GM12865 (cell line): ENCODE results near the gene RIPOR3.
"Not testable (repeated sequence)": the region's sequence is repeated elsewhere in the genome, so short reads cannot be mapped to it uniquely, and the experiment has no call there.

Experiments used
- DNase-seq: peaks from one replicate; pipeline ENCODE4 v3.0.0; 2010; ENCODE audit warnings: low read depth
- H3K4me3 ChIP-seq: 2 replicates; pipeline ENCODE4 v1.5.1; 2011; ENCODE audit warnings: mild to moderate bottlenecking, low read depth, low read length, control low read depth
- CTCF ChIP-seq: IDR thresholded peaks from 2 replicates; pipeline ENCODE4 v1.5.1; 2011; ENCODE audit warnings: low read length, control low read depth, low read depth, inconsistent platforms; ENCODE audit not compliant: insufficient read depth; ENCODE audit errors: missing control alignments

RIPOR3 gene

GRCh38 chr20:50711113-50711825, 19.9 kb upstream of the RIPOR3 start:
- no peak overlapping the region for H3K4me3 ChIP-seq
- TF ChIP-seq CTCF = no peak
- no peak for DNase-seq

- no peak overlapping the region for H3K4me3 ChIP-seq
- no peak for DNase-seq
- TF ChIP-seq CTCF = no peak
These were observed 19.2 kb upstream of the RIPOR3 start for GRCh38 chr20:50710492-50711063.

GRCh38 chr20:50709636-50709973, 18.3 kb upstream of the RIPOR3 start:
- no peak for DNase-seq
- no peak overlapping the region for H3K4me3 ChIP-seq
- no peak for TF ChIP-seq CTCF

GRCh38 chr20:50708845-50709635, 17.7 kb upstream of the RIPOR3 start:
- H3K4me3 ChIP-seq = no peak overlapping the region
- no peak for TF ChIP-seq CTCF
- DNase-seq = no peak

- TF ChIP-seq CTCF = no peak
- no peak for DNase-seq
- H3K4me3 ChIP-seq = no peak overlapping the region
These were observed 13.6 kb upstream of the RIPOR3 start for GRCh38 chr20:50704971-50705370.

GRCh38 chr20:50704514-50704913, 13.2 kb upstream of the RIPOR3 start:
- no peak overlapping the region for H3K4me3 ChIP-seq
- TF ChIP-seq CTCF = no peak
- DNase-seq = no peak

GRCh38 chr20:50703651-50704438, 12.5 kb upstream of the RIPOR3 start:
- DNase-seq, H3K4me3 ChIP-seq: not testable (repeated sequence)
